Measurements from ENCODE around the gene SRR. TPM values are rescaled to one million over a fixed set of nuclear protein-coding genes. Genes with fewer than 3 reads are reported as not detected.

The SRR gene
- total RNA-seq, 1 donor from 2014 or later: 30.7 TPM

DNA sequence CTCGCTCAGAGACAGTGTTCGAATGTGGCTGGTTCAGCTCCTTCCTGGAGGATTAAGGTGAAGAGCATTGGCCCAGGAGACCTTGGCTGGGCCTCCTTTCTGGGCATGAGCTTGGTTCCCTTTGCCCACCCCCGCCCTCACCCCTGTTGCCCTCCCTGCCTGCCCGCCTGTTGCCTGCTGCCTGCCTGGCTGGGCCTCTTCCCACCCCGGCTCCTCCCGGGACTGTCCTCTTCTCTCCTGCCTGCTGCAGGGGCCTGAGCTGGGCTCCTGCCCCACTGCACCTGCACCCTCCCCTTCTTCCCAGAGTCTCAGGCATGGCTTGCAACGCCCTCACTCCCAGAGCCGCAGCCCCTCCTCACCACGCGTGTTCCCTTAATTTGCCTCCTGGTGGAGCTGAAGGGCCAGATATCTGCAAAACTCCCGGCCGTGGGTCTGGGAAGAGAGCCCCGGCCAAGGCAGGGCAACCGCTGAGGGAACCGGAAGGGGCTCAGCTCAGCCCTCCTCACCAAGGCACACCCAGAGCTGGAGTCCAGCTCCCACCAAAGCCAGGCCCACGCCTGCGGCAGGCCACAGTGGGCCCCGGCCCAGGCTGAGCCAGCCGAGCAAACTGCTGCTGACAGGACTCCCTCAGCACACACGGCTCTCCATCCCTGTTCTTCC, 65.9 kb downstream of the SRR start:
- DNase-seq (ENCODE audit: low read depth): no peak

DNA sequence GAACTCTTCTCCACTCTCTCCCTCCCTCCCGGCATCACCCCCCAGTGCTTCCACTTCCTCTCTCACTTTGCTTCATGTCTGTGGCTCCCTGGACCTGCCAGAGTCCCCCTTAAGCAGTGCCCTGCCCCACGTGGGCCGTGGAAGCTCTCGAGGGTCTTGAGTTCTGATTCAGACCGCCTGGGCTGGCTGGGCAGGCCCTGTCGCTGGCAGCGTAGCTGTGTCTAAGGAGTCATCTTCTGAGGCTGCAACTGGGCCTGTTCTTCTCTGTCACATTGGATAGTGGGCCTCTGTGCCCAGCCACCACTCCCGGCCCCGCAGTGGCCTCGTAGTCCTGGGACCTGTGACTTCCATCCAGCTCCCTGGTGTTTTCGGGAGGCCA, 66.5 kb downstream of the SRR start:
- no peak for DNase-seq (ENCODE audit: low read depth)

DNA sequence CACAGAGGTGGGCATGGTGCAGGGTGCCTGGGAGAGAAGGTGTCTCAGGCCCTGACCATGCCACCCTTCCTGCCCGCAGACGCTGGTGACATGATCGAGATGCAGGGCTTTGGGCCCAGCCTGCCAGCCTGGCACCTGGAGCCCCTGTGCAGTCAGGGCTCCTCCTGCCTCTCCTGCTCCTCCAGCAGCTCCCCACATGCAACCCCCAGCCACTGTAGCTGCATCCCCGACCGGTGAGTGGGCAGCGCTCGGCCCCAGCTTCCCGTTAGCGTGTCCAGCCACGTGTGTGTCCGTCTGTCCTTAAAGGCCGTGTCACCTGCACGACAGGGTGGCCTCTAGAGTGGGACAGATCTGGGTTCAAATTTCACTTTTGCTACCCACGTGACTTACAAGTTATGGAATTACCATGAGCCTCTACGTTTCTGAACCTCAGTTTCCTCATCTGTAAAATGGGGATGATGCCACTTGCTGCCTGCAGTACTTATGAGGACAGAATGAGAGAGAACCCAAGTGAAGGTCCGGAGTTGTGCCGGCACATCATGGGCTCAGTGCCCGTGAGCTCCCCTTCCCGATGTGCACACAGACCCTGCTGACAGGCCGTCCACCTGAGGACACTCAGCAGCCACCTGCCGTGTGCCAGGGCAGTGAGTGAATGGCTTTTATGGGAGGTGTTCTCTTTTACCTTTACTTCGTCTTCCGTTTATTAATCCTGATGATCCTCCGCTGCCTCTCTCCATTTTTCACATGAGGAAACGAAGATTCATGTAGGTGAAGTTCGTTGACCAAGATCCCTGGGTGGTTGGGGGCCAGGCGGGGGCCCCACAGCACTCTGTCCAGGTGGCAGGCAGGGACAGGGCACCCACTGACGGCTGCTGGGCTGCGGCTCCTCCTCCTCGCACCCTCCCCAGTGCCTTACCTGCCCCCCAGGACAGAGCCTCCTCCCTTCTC, 67.7 kb downstream of the SRR start:
- no peak for DNase-seq (ENCODE audit: low read depth)

DNA sequence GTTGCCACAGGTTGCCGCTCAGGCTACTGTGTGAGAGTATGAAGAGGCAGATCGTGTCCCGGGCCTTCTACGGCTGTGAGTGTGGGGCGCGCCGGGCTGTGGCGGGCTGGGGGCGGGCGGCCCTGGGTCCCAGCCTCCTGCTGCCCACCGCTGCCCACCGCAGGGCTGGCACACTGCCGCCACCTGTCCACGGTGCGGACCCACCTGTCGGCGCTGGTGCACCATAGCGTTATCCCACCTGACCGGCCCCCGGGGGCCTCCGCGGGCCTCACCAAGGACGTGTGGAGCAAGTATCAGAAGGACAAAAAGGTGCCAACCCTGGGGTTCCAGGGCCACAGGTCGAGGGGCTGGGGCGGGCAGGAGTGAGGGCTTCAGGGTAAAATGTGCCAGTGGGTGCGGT, 68.4 kb downstream of the SRR start:
- no peak for DNase-seq (ENCODE audit: low read depth)

DNA sequence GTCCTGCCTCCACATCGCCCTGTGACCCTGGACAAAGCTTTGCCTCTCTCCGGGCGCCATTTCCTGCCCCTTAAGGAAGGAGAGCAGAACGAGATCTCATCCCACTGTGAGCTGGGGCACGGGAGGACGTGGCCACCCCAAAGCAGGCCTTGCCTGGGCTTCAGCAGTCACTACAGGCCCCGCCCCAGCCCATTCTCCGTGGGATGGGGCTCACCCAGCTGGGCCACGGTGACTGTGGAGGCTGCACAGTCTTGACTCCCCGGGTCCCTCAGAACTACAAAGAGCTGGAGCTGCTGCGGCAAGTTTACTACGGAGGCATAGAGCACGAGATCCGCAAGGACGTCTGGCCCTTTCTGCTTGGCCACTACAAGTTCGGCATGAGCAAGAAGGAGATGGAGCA, 68.9 kb downstream of the SRR start:
- no peak for DNase-seq (ENCODE audit: low read depth)

DNA sequence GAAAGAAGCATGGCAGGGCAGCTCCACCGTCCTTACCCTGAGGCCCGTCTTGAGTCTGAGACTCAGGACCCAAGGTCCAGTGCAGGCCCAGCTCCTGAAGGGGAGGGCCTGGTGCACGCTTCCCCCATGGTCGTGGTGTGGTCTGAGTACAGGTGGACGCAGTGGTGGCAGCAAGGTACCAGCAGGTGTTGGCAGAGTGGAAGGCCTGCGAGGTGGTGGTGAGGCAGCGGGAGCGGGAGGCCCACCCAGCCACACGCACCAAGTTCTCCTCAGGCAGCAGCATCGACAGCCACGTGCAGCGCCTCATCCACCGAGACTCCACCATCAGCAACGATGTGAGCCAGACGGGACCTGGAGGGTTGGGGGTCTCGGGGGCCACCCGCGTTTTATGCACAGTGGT, 69.4 kb downstream of the SRR start:
- no peak for DNase-seq (ENCODE audit: low read depth)

Other genes starting within 250 kb of the SRR start
- 2.9 and 6.8 TPM in 2 replicates for gene HIC1, start 248.8 kb upstream of the SRR start, total RNA-seq
- gene SMG6, start 165 bp upstream of the SRR start, total RNA-seq: 22.9 and 25.2 TPM in 2 replicates
- gene TSR1, start 32.5 kb downstream of the SRR start, total RNA-seq: 56.9 and 60.3 TPM in 2 replicates
- gene SGSM2, start 33.6 kb downstream of the SRR start, total RNA-seq: 69.9 and 70.1 TPM in 2 replicates
- 6.4 and 8.5 TPM in 2 replicates for gene MNT, start 97.1 kb downstream of the SRR start, total RNA-seq
- gene METTL16, start 207.9 kb downstream of the SRR start, total RNA-seq: 14.7 and 28.9 TPM in 2 replicates

Data from myocyte (in vitro differentiated cells).